HepG2 (cell line): ENCODE results near the gene BRMS1. TPM values are rescaled to one million over a fixed set of nuclear protein-coding genes. Genes with fewer than 3 reads are reported as not detected.
A peak's percentile ranks its signal among the peaks of the same experiment; 100 is the strongest.

Experiments
- ATF3 ChIP-seq: sonication (generic); formaldehyde crosslinking; IDR thresholded peaks from 2 replicates; pipeline ENCODE4 v1.4.0; 2020; ENCODE audit warnings: missing genetic modification reagents
- ATF7-NPFF ChIP-seq: sonication (generic); formaldehyde crosslinking; IDR thresholded peaks from 2 replicates; pipeline ENCODE4 v1.8.1; 2023; ENCODE audit warnings: mild to moderate bottlenecking, low read depth, missing genetic modification reagents, moderate library complexity
- BCL6 ChIP-seq: IDR thresholded peaks from 2 replicates; pipeline ENCODE4 v1.6.1; 2016; ENCODE audit warnings: missing genetic modification reagents, missing compliant biosample characterization
- CBFB ChIP-seq: sonication (generic); formaldehyde crosslinking; IDR thresholded peaks from 2 replicates; pipeline ENCODE4 v1.4.0; 2020; ENCODE audit warnings: missing genetic modification reagents
- ERF ChIP-seq: IDR thresholded peaks from 2 replicates; pipeline ENCODE4 v1.6.1; 2018; ENCODE audit warnings: missing biosample characterization, missing genetic modification reagents
- GABPA ChIP-seq, 2 experiments: IDR thresholded peaks; 2 replicates each; pipeline ENCODE4 v1.6.1; 2011 to 2016; ENCODE audit warnings: low read depth in 2 of 2, low read length in 1 of 2, missing biosample characterization in 1 of 2, missing genetic modification characterization in 1 of 2
- GTF3A ChIP-seq: sonication (generic); formaldehyde crosslinking; conservative IDR thresholded peaks from 2 replicates; pipeline ENCODE4 v1.4.0; 2020; ENCODE audit warnings: mild to moderate bottlenecking, missing genetic modification reagents
- NCOA1 ChIP-seq: sonication (generic); formaldehyde crosslinking; IDR thresholded peaks from 2 replicates; pipeline ENCODE4 v1.9.0; 2021; ENCODE audit warnings: missing genetic modification reagents
- NFKBIZ ChIP-seq: IDR thresholded peaks from 2 replicates; pipeline ENCODE4 v1.6.1; 2018; ENCODE audit warnings: missing genetic modification reagents, missing compliant biosample characterization
- NFYC ChIP-seq: IDR thresholded peaks from 2 replicates; pipeline ENCODE4 v1.6.1; 2016; ENCODE audit warnings: missing genetic modification reagents, missing compliant biosample characterization
- NR3C1 ChIP-seq: sonication (generic); formaldehyde crosslinking; IDR thresholded peaks from 2 replicates; pipeline ENCODE4 v1.4.0; 2020; ENCODE audit warnings: missing genetic modification reagents
- PCBP1 ChIP-seq: fragments of 200-400 bp; formaldehyde crosslinking; IDR thresholded peaks from 2 replicates; pipeline ENCODE4 v1.6.1; 2017; ENCODE audit warnings: mild to moderate bottlenecking, low read depth, low read length, borderline replicate concordance
- RAD21 ChIP-seq: fragments of 450-650 bp; formaldehyde crosslinking; IDR thresholded peaks from 2 replicates; pipeline ENCODE4 v1.5.0; 2020; ENCODE audit warnings: mild to moderate bottlenecking
- ZBTB20 ChIP-seq: sonication (generic); formaldehyde crosslinking; IDR thresholded peaks from 2 replicates; pipeline ENCODE4 v1.8.1; 2023; ENCODE audit warnings: missing genetic modification reagents, low read depth, mild to moderate bottlenecking, borderline replicate concordance
- ZNF253 ChIP-seq: sonication (generic); formaldehyde crosslinking; IDR thresholded peaks from 2 replicates; pipeline ENCODE4 v1.8.0; 2022; ENCODE audit warnings: mild to moderate bottlenecking, missing genetic modification reagents, borderline replicate concordance
- ZNF850 ChIP-seq: sonication (generic); formaldehyde crosslinking; conservative IDR thresholded peaks from 2 replicates; pipeline ENCODE4 v1.9.0; 2021; ENCODE audit warnings: mild to moderate bottlenecking, missing genetic modification reagents
- polyA plus RNA-seq, 8 experiments: library from polyadenylated mRNA; depleted of rRNA in 3 of 8; stranded (reverse) in 7 of 8; unstranded in 1 of 8; fragments of >200 nt; fragmentation: Illumina TruSeq in 4 of 8; extraction: Trizol in 4 of 8; gene quantifications; 2 replicates each; pipeline versions ENCODE4 v1.2.1 to v1.2.3, GENCODE V29; 2011 to 2016; ENCODE audit warnings: low read depth in 4 of 8, missing spikeins in 1 of 8, mixed read lengths in 1 of 8; ENCODE audit not compliant: insufficient read depth in 1 of 8
- total RNA-seq, 5 experiments: library from RNA; depleted of rRNA; stranded (reverse); fragments of >200 nt; fragmentation: Illumina TruSeq; extraction: Trizol; gene quantifications; 2 replicates each; pipeline ENCODE4 v1.2.3, GENCODE V29; 2016; ENCODE audit warnings: low read depth in 1 of 5
- TF ChIP-seq, protein P1 (sequence below): conservative IDR thresholded peaks from 2 replicates; pipeline ENCODE4 v1.6.1; 2018; ENCODE audit warnings: missing genetic modification reagents
- TF ChIP-seq, protein P2 (sequence below): sonication (generic); formaldehyde crosslinking; IDR thresholded peaks from 2 replicates; pipeline ENCODE4 v1.4.0; 2020; ENCODE audit warnings: missing genetic modification reagents
- TF ChIP-seq, protein P3 (sequence below), 2 experiments: sonication (generic) in 1 of 2; formaldehyde crosslinking in 1 of 2; IDR thresholded peaks; 2 replicates each; pipeline versions ENCODE4 v1.4.0 to v1.6.1; 2018 to 2020; ENCODE audit warnings: missing genetic modification reagents in 2 of 2, borderline replicate concordance in 1 of 2, low read depth in 1 of 2, mild to moderate bottlenecking in 1 of 2, missing biosample characterization in 1 of 2
- TF ChIP-seq, protein P4 (sequence below): sonication (generic); formaldehyde crosslinking; IDR thresholded peaks from 2 replicates; pipeline ENCODE4 v1.5.1; 2020; ENCODE audit warnings: missing genetic modification reagents, mild to moderate bottlenecking, borderline replicate concordance

Gene BRMS1
- total and polyA plus RNA-seq, 2 of the 13 experiments (the other 11 are each of a cell fraction or from before 2014, with no cell fraction given) = 15.8 to 55.7 TPM

GRCh38 chr11:66288671-66289547, 56.0 kb downstream of the BRMS1 start, which contains the start of gene YIF1A (continued):
- TF ChIP-seq, protein P1, sequence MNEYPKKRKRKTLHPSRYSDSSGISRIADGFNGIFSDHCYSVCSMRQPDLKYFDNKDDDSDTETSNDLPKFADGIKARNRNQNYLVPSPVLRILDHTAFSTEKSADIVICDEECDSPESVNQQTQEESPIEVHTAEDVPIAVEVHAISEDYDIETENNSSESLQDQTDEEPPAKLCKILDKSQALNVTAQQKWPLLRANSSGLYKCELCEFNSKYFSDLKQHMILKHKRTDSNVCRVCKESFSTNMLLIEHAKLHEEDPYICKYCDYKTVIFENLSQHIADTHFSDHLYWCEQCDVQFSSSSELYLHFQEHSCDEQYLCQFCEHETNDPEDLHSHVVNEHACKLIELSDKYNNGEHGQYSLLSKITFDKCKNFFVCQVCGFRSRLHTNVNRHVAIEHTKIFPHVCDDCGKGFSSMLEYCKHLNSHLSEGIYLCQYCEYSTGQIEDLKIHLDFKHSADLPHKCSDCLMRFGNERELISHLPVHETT = no peak; the same call in 1 of the 2 replicates
- TF ChIP-seq NFKBIZ (CRISPR knock-in tag) (no peak), BCL6 (CRISPR knock-in tag) (no peak), ZBTB20 (CRISPR knock-in tag) (no peak), ATF3 (CRISPR knock-in tag) (peak; percentile 70), ZNF850 (CRISPR knock-in tag) (no peak), ATF7-NPFF (CRISPR knock-in tag) (peak; percentile 68; the same call in 1 of the 2 replicates), CBFB (CRISPR knock-in tag) (no peak), ERF (CRISPR knock-in tag) (peak; percentile 59), NR3C1 (no peak), RAD21 (CRISPR knock-in tag) (peak; percentile 63; the same call in 1 of the 2 replicates), GABPA (IDR thresholded peaks at IDR 0.05; ENCODE audit: low read depth, low read length) (no peak), GABPA (CRISPR knock-in tag; IDR thresholded peaks at IDR 0.05; ENCODE audit: low read depth) (peak; percentile 90), ZNF253 (CRISPR knock-in tag) (no peak), NFYC (peak; percentile 100), GTF3A (CRISPR knock-in tag) (no peak), PCBP1 (peak; percentile 78; the same call in 1 of the 2 replicates), NCOA1 (CRISPR knock-in tag) (no peak)
- TF ChIP-seq, protein P2, sequence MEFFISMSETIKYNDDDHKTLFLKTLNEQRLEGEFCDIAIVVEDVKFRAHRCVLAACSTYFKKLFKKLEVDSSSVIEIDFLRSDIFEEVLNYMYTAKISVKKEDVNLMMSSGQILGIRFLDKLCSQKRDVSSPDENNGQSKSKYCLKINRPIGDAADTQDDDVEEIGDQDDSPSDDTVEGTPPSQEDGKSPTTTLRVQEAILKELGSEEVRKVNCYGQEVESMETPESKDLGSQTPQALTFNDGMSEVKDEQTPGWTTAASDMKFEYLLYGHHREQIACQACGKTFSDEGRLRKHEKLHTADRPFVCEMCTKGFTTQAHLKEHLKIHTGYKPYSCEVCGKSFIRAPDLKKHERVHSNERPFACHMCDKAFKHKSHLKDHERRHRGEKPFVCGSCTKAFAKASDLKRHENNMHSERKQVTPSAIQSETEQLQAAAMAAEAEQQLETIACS = no peak
- TF ChIP-seq, protein P3, sequence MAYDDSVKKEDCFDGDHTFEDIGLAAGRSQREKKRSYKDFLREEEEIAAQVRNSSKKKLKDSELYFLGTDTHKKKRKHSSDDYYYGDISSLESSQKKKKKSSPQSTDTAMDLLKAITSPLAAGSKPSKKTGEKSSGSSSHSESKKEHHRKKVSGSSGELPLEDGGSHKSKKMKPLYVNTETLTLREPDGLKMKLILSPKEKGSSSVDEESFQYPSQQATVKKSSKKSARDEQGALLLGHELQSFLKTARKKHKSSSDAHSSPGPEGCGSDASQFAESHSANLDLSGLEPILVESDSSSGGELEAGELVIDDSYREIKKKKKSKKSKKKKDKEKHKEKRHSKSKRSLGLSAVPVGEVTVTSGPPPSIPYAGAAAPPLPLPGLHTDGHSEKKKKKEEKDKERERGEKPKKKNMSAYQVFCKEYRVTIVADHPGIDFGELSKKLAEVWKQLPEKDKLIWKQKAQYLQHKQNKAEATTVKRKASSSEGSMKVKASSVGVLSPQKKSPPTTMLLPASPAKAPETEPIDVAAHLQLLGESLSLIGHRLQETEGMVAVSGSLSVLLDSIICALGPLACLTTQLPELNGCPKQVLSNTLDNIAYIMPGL (CRISPR knock-in tag; IDR thresholded peaks at IDR 0.05; ENCODE audit: borderline replicate concordance in 1 of 2, low read depth in 1 of 2) = 0 out of 4 replicates have a peak, but pooled peaks have one; percentile 11 to 48
- TF ChIP-seq, protein P4, sequence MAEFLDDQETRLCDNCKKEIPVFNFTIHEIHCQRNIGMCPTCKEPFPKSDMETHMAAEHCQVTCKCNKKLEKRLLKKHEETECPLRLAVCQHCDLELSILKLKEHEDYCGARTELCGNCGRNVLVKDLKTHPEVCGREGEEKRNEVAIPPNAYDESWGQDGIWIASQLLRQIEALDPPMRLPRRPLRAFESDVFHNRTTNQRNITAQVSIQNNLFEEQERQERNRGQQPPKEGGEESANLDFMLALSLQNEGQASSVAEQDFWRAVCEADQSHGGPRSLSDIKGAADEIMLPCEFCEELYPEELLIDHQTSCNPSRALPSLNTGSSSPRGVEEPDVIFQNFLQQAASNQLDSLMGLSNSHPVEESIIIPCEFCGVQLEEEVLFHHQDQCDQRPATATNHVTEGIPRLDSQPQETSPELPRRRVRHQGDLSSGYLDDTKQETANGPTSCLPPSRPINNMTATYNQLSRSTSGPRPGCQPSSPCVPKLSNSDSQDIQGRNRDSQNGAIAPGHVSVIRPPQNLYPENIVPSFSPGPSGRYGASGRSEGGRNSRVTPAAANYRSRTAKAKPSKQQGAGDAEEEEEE = no peak
